ENCODE measurements around the gene PRDM11. TPM values are rescaled to one million over a fixed set of nuclear protein-coding genes. Genes with fewer than 3 reads are reported as not detected.

PRDM11 gene
- total RNA-seq, 2 experiments from 2014 or later = 6.5 to 7.3 TPM

- no peaks in the 10 kb centered on the region for H3K9me3 Mint-ChIP-seq
- H3K4me1 Mint-ChIP-seq = peaks cover 7% of the 10 kb centered on the region
These were observed 20.1 kb downstream of the PRDM11 start for GRCh38 chr11:45166604-45166897.

GRCh38 chr11:45167283-45167682 is 20.8 kb downstream of the PRDM11 start:
- Mint-ChIP-seq H3K36me3 (no peaks in the 10 kb centered on the region), H3K4me1 (peaks cover 7% of the 10 kb centered on the region), H3K27ac (no peak overlapping the region), H3K9me3 (no peaks in the 10 kb centered on the region), H3K27me3 (no peaks in the 10 kb centered on the region), H3K4me3 (no peak overlapping the region)
- DNase-seq = no peak
- POLR2A ChIA-PET = no interaction called here
- no peak for ATAC-seq (ENCODE audit: low read depth)

More at GRCh38 chr11:45166604-45166897, 20.1 kb downstream of the PRDM11 start:
- no peak overlapping the region for H3K27ac Mint-ChIP-seq
- no peak overlapping the region for H3K4me3 Mint-ChIP-seq
- H3K36me3 Mint-ChIP-seq = no peaks in the 10 kb centered on the region
- no peaks in the 10 kb centered on the region for H3K27me3 Mint-ChIP-seq
- DNase-seq (no peak), ATAC-seq (ENCODE audit: low read depth) (no peak)
- POLR2A ChIA-PET = no interaction called here

GRCh38 chr11:45168366-45169130 is 22.1 kb downstream of the PRDM11 start:
- POLR2A ChIA-PET = no interaction called here
- no peak for DNase-seq
- H3K27ac Mint-ChIP-seq = no peak overlapping the region

GRCh38 chr11:45169310-45170072 is 23.1 kb downstream of the PRDM11 start:
- POLR2A ChIA-PET = interaction anchor here (0.7 kb wide), 1 partner anchor 887 kb away, joined by 4 read pairs; no protein-coding TSS in a partner anchor
- Mint-ChIP-seq H3K9me3 (no peaks in the 10 kb centered on the region), H3K27me3 (no peaks in the 10 kb centered on the region), H3K36me3 (no peaks in the 10 kb centered on the region), H3K27ac (no peak overlapping the region), H3K4me1 (peaks cover 6% of the 10 kb centered on the region), H3K4me3 (no peak overlapping the region)
- no peak for DNase-seq
- ATAC-seq (ENCODE audit: low read depth) = no peak

More at GRCh38 chr11:45168366-45169130, 22.1 kb downstream of the PRDM11 start:
- H3K27me3 Mint-ChIP-seq = no peaks in the 10 kb centered on the region
- H3K36me3 Mint-ChIP-seq = no peaks in the 10 kb centered on the region
- no peak for ATAC-seq (ENCODE audit: low read depth)
- no peaks in the 10 kb centered on the region for H3K9me3 Mint-ChIP-seq
- H3K4me3 Mint-ChIP-seq = no peak overlapping the region
- peaks cover 7% of the 10 kb centered on the region for H3K4me1 Mint-ChIP-seq

GRCh38 chr11:45170484-45170883 is 24.0 kb downstream of the PRDM11 start:
- POLR2A ChIA-PET = no interaction called here
- Mint-ChIP-seq H3K4me3 (no peak overlapping the region), H3K27me3 (no peaks in the 10 kb centered on the region), H3K36me3 (no peaks in the 10 kb centered on the region), H3K27ac (no peak overlapping the region), H3K9me3 (no peaks in the 10 kb centered on the region), H3K4me1 (peaks cover 6% of the 10 kb centered on the region)
- DNase-seq (no peak), ATAC-seq (ENCODE audit: low read depth) (no peak)

- H3K4me1 Mint-ChIP-seq = peaks cover 6% of the 10 kb centered on the region
- H3K27ac Mint-ChIP-seq = no peak overlapping the region
- no peak overlapping the region for H3K4me3 Mint-ChIP-seq
- H3K27me3 Mint-ChIP-seq = no peaks in the 10 kb centered on the region
- H3K9me3 Mint-ChIP-seq = no peaks in the 10 kb centered on the region
- DNase-seq (no peak), ATAC-seq (ENCODE audit: low read depth) (no peak)
- POLR2A ChIA-PET = no interaction called here
- H3K36me3 Mint-ChIP-seq = no peaks in the 10 kb centered on the region
These were observed 25.1 kb downstream of the PRDM11 start for GRCh38 chr11:45171550-45171949.

- ATAC-seq (ENCODE audit: low read depth) = no peak
- H3K4me1 Mint-ChIP-seq = peaks cover 6% of the 10 kb centered on the region
- POLR2A ChIA-PET = no interaction called here
- H3K27me3 Mint-ChIP-seq = peaks cover 2% of the 10 kb centered on the region
- no peak overlapping the region for H3K4me3 Mint-ChIP-seq
- no peaks in the 10 kb centered on the region for H3K9me3 Mint-ChIP-seq
- H3K27ac Mint-ChIP-seq = no peak overlapping the region
- DNase-seq = no peak
- no peaks in the 10 kb centered on the region for H3K36me3 Mint-ChIP-seq
These were observed 26.6 kb downstream of the PRDM11 start for GRCh38 chr11:45173064-45173463.

- ATAC-seq (ENCODE audit: low read depth) (no peak), DNase-seq (no peak)
- H3K36me3 Mint-ChIP-seq = no peaks in the 10 kb centered on the region
- H3K4me3 Mint-ChIP-seq = no peak overlapping the region
- H3K4me1 Mint-ChIP-seq = peaks cover 6% of the 10 kb centered on the region
- no peak overlapping the region for H3K27ac Mint-ChIP-seq
- no peaks in the 10 kb centered on the region for H3K9me3 Mint-ChIP-seq
- POLR2A ChIA-PET = no interaction called here
- peaks cover 10% of the 10 kb centered on the region for H3K27me3 Mint-ChIP-seq
These were observed 27.9 kb downstream of the PRDM11 start for GRCh38 chr11:45174168-45174835.

GRCh38 chr11:45174963-45175362 is 28.5 kb downstream of the PRDM11 start:
- H3K27ac Mint-ChIP-seq = no peak overlapping the region
- DNase-seq (no peak), ATAC-seq (ENCODE audit: low read depth) (no peak)
- peaks cover 15% of the 10 kb centered on the region for H3K27me3 Mint-ChIP-seq
- POLR2A ChIA-PET = no interaction called here
- no peaks in the 10 kb centered on the region for H3K36me3 Mint-ChIP-seq
- peaks cover 6% of the 10 kb centered on the region for H3K4me1 Mint-ChIP-seq
- H3K4me3 Mint-ChIP-seq = no peak overlapping the region
- H3K9me3 Mint-ChIP-seq = no peaks in the 10 kb centered on the region

- H3K27me3 Mint-ChIP-seq = peaks cover 16% of the 10 kb centered on the region
- ATAC-seq (ENCODE audit: low read depth) (no peak), DNase-seq (no peak)
- no peaks in the 10 kb centered on the region for H3K9me3 Mint-ChIP-seq
- H3K36me3 Mint-ChIP-seq = no peaks in the 10 kb centered on the region
- no peaks in the 10 kb centered on the region for H3K4me1 Mint-ChIP-seq
- no peak overlapping the region for H3K27ac Mint-ChIP-seq
- POLR2A ChIA-PET = no interaction called here
- no peak overlapping the region for H3K4me3 Mint-ChIP-seq
These were observed 30.6 kb downstream of the PRDM11 start for GRCh38 chr11:45176996-45177395.

GRCh38 chr11:45178223-45178622 is 31.8 kb downstream of the PRDM11 start:
- H3K36me3 Mint-ChIP-seq = no peaks in the 10 kb centered on the region
- ATAC-seq (ENCODE audit: low read depth) (no peak), DNase-seq (no peak)
- H3K4me1 Mint-ChIP-seq = no peaks in the 10 kb centered on the region
- H3K27ac Mint-ChIP-seq = no peak overlapping the region
- POLR2A ChIA-PET = no interaction called here
- H3K4me3 Mint-ChIP-seq = no peak overlapping the region
- no peaks in the 10 kb centered on the region for H3K9me3 Mint-ChIP-seq
- H3K27me3 Mint-ChIP-seq = peaks cover 16% of the 10 kb centered on the region

GRCh38 chr11:45178890-45179671 is 32.6 kb downstream of the PRDM11 start:
- Mint-ChIP-seq H3K9me3 (no peaks in the 10 kb centered on the region), H3K27ac (no peak overlapping the region), H3K36me3 (no peaks in the 10 kb centered on the region), H3K27me3 (peaks cover 16% of the 10 kb centered on the region), H3K4me1 (no peaks in the 10 kb centered on the region), H3K4me3 (no peak overlapping the region)
- POLR2A ChIA-PET = no interaction called here
- DNase-seq (no peak), ATAC-seq (ENCODE audit: low read depth) (no peak)

- no peak for DNase-seq
- H3K4me3 Mint-ChIP-seq = peak overlapping the region; percentile 60
- peak overlapping the region; percentile 5 for H3K27ac Mint-ChIP-seq
- no peaks in the 10 kb centered on the region for H3K9me3 Mint-ChIP-seq
- ATAC-seq (ENCODE audit: low read depth) = no peak
- H3K36me3 Mint-ChIP-seq = no peaks in the 10 kb centered on the region
- POLR2A ChIA-PET = no interaction called here
- peaks cover 16% of the 10 kb centered on the region for H3K27me3 Mint-ChIP-seq
- no peaks in the 10 kb centered on the region for H3K4me1 Mint-ChIP-seq
These were observed 33.3 kb downstream of the PRDM11 start for GRCh38 chr11:45179686-45180178.

Data from activated naive CD8-positive, alpha-beta T cell treated with anti-CD3 and anti-CD28 coated beads, Interleukin-2, amount 10 ng/mL, durations not matched to agents 7 days and 5 days (primary cell).